Caco-2 (cell line): ENCODE data around the gene KHDC4. TPM values are rescaled to one million over a fixed set of nuclear protein-coding genes. Genes with fewer than 3 reads are reported as not detected.
"Not testable (repeated sequence)": the region's sequence is repeated elsewhere in the genome, so short reads cannot be mapped to it uniquely, and the experiment has no call there.

Source experiments
- BruUV-seq: library from RNA; stranded (reverse); fragments of 400-500 nt; replicated peaks from 2 replicates; lab custom pipeline; 2021; lab: Mats Ljungman, UMichigan
- CTCF ChIA-PET: fragments of 300-600 bp; sonication (Branson Sonifier 250); formaldehyde crosslinking; loops from one replicate; lab custom pipeline; 2022; ENCODE audit warnings: antibody characterized with exemption; lab: Charles Lee
- POLR2A ChIA-PET: fragments of 300-600 bp; sonication (Branson Sonifier 250); formaldehyde crosslinking; loops from one replicate; lab custom pipeline; 2022; ENCODE audit warnings: antibody characterized with exemption; lab: Charles Lee
- DNase-seq, 2 experiments: peaks; one replicate each; pipeline versions ENCODE4 v3.0.0 to v3.0.0-alpha.2; 2020 to 2022
- H3K27me3 ChIP-seq: replicated peaks from 2 replicates; pipeline ENCODE4 v1.6.0; 2011; ENCODE audit warnings: low read length; ENCODE audit not compliant: control insufficient read depth, insufficient read depth
- H3K36me3 ChIP-seq: 2 replicates; pipeline ENCODE4 v1.5.1; 2011; ENCODE audit warnings: low read length; ENCODE audit not compliant: control insufficient read depth, insufficient read depth
- H3K4me1 ChIP-seq: fragments of 250-450 bp; sonication (Bioruptor Pico); 2 replicates; pipeline ENCODE4 v1.5.1; 2020; ENCODE audit warnings: mild to moderate bottlenecking
- H3K4me3 ChIP-seq: 2 replicates; pipeline ENCODE4 v1.5.1; 2011; ENCODE audit warnings: low read depth, mild to moderate bottlenecking, control low read depth, low read length
- H3K9me3 ChIP-seq: fragments of 250-450 bp; sonication (Bioruptor Pico); 2 replicates; pipeline ENCODE4 v1.5.1; 2020; ENCODE audit warnings: mild to moderate bottlenecking, moderate library complexity
- H3K27ac Mint-ChIP-seq: one replicate; pipeline ENCODE4 v1.8.0; 2022; ENCODE audit warnings: mixed read lengths; ENCODE audit not compliant: unreplicated experiment
- H3K27me3 Mint-ChIP-seq: one replicate; pipeline ENCODE4 v1.8.0; 2022; ENCODE audit warnings: mixed read lengths; ENCODE audit not compliant: insufficient read depth, unreplicated experiment
- H3K36me3 Mint-ChIP-seq: one replicate; pipeline ENCODE4 v1.8.0; 2022; ENCODE audit warnings: mild to moderate bottlenecking, mixed read lengths; ENCODE audit not compliant: insufficient read depth, unreplicated experiment
- H3K4me1 Mint-ChIP-seq: one replicate; pipeline ENCODE4 v1.8.0; 2022; ENCODE audit warnings: low read depth, mixed read lengths; ENCODE audit not compliant: unreplicated experiment
- H3K4me3 Mint-ChIP-seq: one replicate; pipeline ENCODE4 v1.8.0; 2022; ENCODE audit warnings: mild to moderate bottlenecking, moderate library complexity, mixed read lengths; ENCODE audit not compliant: unreplicated experiment
- H3K9me3 Mint-ChIP-seq: one replicate; pipeline ENCODE4 v1.8.0; 2022; ENCODE audit warnings: mixed read lengths; ENCODE audit not compliant: unreplicated experiment
- intact Hi-C: fragments of 100-400 bp; cut with micrococcal nuclease; formaldehyde crosslinking; loops from one replicate; pipeline ENCODE4 v1.10.0; 2022; ENCODE audit not compliant: unreplicated experiment
- total RNA-seq: library from RNA; stranded (reverse); gene quantifications from 2 replicates; pipeline ENCODE4 v1.2.3, GENCODE V29; 2022
- TF ChIP-seq, protein P1 (sequence below), 2 experiments: fragments of 200-600 bp in 1 of 2; IDR thresholded peaks; 1 replicate in 1 of 2; 2 replicates in 1 of 2; pipeline versions ENCODE4 v1.5.1 to v1.8.0; 2011 to 2022; ENCODE audit warnings: antibody characterized with exemption in 1 of 2, control low read depth in 1 of 2, inconsistent platforms in 1 of 2, low read depth in 1 of 2, low read length in 1 of 2, mild to moderate bottlenecking in 1 of 2, moderate library complexity in 1 of 2; ENCODE audit not compliant: insufficient read depth in 1 of 2, severe bottlenecking in 1 of 2, unreplicated experiment in 1 of 2

The KHDC4 gene
- total RNA-seq, 1 experiment from 2014 or later = 68.5 TPM

DNA sequence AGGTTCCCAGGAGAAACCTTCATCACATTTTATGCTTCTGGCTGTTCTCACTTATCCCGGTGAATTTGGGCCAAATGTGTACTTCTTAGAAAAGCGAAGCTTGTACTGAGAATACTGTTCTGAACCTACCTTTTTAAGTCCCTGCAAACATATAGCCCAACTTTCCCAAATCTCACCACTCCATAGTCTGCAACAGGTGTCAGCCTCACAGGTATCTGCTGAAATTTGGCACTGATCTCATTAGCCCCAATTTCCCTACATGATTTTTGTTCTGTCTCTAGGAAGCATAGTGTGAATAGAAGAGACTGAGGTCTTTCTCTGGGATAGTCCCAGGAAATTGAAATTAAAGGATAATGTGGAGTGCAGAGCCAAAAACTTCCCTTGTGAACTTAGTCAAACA, 34.5 kb downstream of the KHDC4 start:
- no peaks in the 10 kb centered on the region for H3K27me3 Mint-ChIP-seq
- TF ChIP-seq, protein P1, sequence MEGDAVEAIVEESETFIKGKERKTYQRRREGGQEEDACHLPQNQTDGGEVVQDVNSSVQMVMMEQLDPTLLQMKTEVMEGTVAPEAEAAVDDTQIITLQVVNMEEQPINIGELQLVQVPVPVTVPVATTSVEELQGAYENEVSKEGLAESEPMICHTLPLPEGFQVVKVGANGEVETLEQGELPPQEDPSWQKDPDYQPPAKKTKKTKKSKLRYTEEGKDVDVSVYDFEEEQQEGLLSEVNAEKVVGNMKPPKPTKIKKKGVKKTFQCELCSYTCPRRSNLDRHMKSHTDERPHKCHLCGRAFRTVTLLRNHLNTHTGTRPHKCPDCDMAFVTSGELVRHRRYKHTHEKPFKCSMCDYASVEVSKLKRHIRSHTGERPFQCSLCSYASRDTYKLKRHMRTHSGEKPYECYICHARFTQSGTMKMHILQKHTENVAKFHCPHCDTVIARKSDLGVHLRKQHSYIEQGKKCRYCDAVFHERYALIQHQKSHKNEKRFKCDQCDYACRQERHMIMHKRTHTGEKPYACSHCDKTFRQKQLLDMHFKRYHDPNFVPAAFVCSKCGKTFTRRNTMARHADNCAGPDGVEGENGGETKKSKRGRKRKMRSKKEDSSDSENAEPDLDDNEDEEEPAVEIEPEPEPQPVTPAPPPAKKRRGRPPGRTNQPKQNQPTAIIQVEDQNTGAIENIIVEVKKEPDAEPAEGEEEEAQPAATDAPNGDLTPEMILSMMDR (IDR thresholded peaks at IDR 0.05; ENCODE audit: insufficient read depth in 1 of 2, low read depth in 1 of 2, low read length in 1 of 2, severe bottlenecking in 1 of 2, unreplicated experiment in 1 of 2) = no peak
- POLR2A ChIA-PET = no interaction called here
- TSS peak; percentile 14 for BruUV-seq
- peaks cover 2% of the 10 kb centered on the region; the same call in 1 of the 2 replicates for H3K36me3 ChIP-seq
- CTCF ChIA-PET = no interaction called here
- DNase-seq = no peak
- H3K9me3 Mint-ChIP-seq = no peaks in the 10 kb centered on the region
- H3K36me3 Mint-ChIP-seq = peaks cover 63% of the 10 kb centered on the region
- no peaks in the 10 kb centered on the region for H3K4me1 Mint-ChIP-seq
- no peaks in the 10 kb centered on the region for H3K4me1 ChIP-seq
- no peak overlapping the region for H3K27ac Mint-ChIP-seq
- H3K27me3 ChIP-seq = no peaks in the 10 kb centered on the region
- intact Hi-C loops = no loop called here
- H3K9me3 ChIP-seq = no peaks in the 10 kb centered on the region
- no peak overlapping the region for H3K4me3 ChIP-seq
- no peak overlapping the region for H3K4me3 Mint-ChIP-seq

DNA sequence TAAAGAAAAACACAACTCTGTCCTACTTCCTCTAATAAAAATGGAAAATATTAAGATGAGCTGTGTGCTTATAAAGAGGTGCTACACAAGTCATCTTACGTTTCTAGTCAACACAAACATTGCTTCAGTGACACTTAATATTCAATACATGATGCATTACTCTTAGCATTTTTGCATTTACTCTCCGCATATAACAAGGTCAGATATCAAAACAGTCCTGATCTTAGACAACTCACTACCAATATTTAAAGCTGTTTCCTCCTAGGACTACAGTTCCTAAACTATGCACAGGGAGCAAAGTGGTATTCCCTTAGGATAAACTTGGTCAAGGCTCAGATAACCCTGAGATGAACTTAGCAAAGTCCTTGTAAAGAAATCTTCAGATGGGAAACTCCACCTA, 35.3 kb downstream of the KHDC4 start:
- Histone ChIP-seq H3K4me1 (0 out of 2 replicates have a peak, but pooled peaks cover under 1% of the 10 kb centered on the region), H3K9me3 (no peaks in the 10 kb centered on the region), H3K4me3 (no peak overlapping the region), H3K27me3 (no peaks in the 10 kb centered on the region), H3K36me3 (peaks cover 2% of the 10 kb centered on the region; the same call in 1 of the 2 replicates)
- no peaks in the 10 kb centered on the region for H3K4me1 Mint-ChIP-seq
- no peak overlapping the region for H3K27ac Mint-ChIP-seq
- TF ChIP-seq, protein P1 (IDR thresholded peaks at IDR 0.05; ENCODE audit: insufficient read depth in 1 of 2, low read depth in 1 of 2, low read length in 1 of 2, severe bottlenecking in 1 of 2, unreplicated experiment in 1 of 2) = no peak
- CTCF ChIA-PET = no interaction called here
- peaks cover 55% of the 10 kb centered on the region for H3K36me3 Mint-ChIP-seq
- no peak for DNase-seq
- no TSS peak for BruUV-seq
- no peaks in the 10 kb centered on the region for H3K9me3 Mint-ChIP-seq
- intact Hi-C loops = no loop called here
- no peaks in the 10 kb centered on the region for H3K27me3 Mint-ChIP-seq
- POLR2A ChIA-PET = no interaction called here
- H3K4me3 Mint-ChIP-seq = no peak overlapping the region

DNA sequence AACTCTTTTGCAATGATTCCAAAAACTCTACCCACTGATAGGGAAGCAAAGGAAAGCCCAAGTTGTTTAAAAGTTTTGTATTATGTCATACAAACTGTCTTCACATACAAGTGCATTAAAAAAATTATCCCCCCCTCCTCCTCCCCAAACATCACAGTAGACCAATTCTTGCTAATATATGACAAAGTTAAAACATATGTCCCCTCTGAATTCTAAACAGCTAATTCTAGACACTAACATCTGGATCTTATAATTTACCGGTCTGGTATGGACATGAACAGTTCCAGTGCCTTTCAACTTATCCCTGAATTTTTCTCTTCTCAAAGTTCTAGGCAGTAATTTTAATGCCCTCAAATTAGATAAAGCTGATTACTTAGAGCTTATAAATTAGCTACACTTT, 36.5 kb downstream of the KHDC4 start:
- TF ChIP-seq, protein P1 (IDR thresholded peaks at IDR 0.05; ENCODE audit: insufficient read depth in 1 of 2, low read depth in 1 of 2, low read length in 1 of 2, severe bottlenecking in 1 of 2, unreplicated experiment in 1 of 2) = no peak

DNA sequence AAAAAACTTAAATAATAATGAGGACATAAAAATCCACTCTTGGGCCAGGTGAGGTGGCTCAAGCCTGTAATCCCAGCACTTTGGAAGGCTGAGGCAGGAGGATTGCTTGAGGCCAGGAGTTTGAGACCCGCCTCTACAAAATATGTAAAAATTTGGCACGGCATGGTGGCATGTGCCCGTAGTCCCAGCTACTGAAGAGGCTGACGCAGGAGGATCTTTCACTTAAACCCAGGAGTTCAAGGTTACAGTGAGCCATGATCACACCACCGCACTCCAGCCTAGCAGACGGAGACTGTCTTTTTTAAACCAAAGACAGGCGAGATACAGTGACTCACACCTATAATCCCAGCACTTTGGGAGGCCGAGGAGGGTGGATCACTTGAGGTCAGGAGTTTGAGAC, 37.7 kb downstream of the KHDC4 start:
- H3K27me3 ChIP-seq, DNase-seq, H3K27me3 Mint-ChIP-seq, BruUV-seq, H3K9me3 ChIP-seq, POLR2A ChIA-PET, H3K9me3 Mint-ChIP-seq, H3K4me1 Mint-ChIP-seq, H3K4me3 Mint-ChIP-seq, H3K27ac Mint-ChIP-seq, CTCF ChIA-PET, intact Hi-C loops, H3K36me3 ChIP-seq, H3K4me3 ChIP-seq: not testable (repeated sequence)
- peaks cover 44% of the 10 kb centered on the region for H3K36me3 Mint-ChIP-seq
- H3K4me1 ChIP-seq = 0 out of 2 replicates have a peak, but pooled peaks cover 12% of the 10 kb centered on the region

More for the DNA sequence above, 36.5 kb downstream of the KHDC4 start:
- Mint-ChIP-seq H3K36me3 (peaks cover 49% of the 10 kb centered on the region), H3K27ac (no peak overlapping the region), H3K4me1 (no peaks in the 10 kb centered on the region), H3K27me3 (no peaks in the 10 kb centered on the region), H3K4me3 (no peak overlapping the region), H3K9me3 (no peaks in the 10 kb centered on the region)
- intact Hi-C loops = no loop called here
- no peaks in the 10 kb centered on the region for H3K27me3 ChIP-seq
- DNase-seq = no peak
- ChIA-PET CTCF (interaction anchor here (0.5 kb wide), 1 partner anchor 56 kb away, joined by 5 read pairs; no protein-coding TSS in a partner anchor), POLR2A (no interaction called here)
- H3K4me1 ChIP-seq = 0 out of 2 replicates have a peak, but pooled peaks cover 10% of the 10 kb centered on the region
- BruUV-seq = no TSS peak
- no peaks in the 10 kb centered on the region for H3K36me3 ChIP-seq
- H3K4me3 ChIP-seq = no peak overlapping the region
- no peaks in the 10 kb centered on the region for H3K9me3 ChIP-seq

DNA sequence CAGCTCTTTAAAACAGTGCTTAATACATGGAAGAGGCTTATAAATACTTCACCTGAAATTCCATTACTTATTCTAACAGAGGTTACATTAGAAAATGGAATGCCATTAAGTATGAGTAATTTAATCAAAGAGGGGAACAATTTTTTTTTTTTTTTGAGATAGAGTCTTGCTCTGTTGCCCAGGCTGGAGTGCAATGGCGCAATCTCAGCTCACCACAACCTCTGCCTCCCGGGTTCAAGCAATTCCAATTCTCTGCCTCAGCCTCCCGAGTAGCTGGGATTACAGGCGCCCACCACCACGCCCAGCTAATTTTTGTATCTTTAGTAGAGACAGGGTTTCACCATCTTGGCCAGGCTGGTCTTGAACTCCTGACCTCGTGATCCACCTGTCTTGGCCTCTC, 38.6 kb downstream of the KHDC4 start:
- H3K9me3 Mint-ChIP-seq, H3K4me3 ChIP-seq, H3K36me3 ChIP-seq, H3K4me1 Mint-ChIP-seq, H3K27me3 ChIP-seq, H3K27ac Mint-ChIP-seq, H3K9me3 ChIP-seq, CTCF ChIA-PET, BruUV-seq, POLR2A ChIA-PET, H3K4me3 Mint-ChIP-seq, H3K27me3 Mint-ChIP-seq, intact Hi-C loops, DNase-seq: not testable (repeated sequence)
- H3K4me1 ChIP-seq = 0 out of 2 replicates have a peak, but pooled peaks cover 12% of the 10 kb centered on the region
- peaks cover 38% of the 10 kb centered on the region for H3K36me3 Mint-ChIP-seq
